H1 (cell line): ENCODE measurements around the gene RCHY1.

Experiments used
- CTCF ChIP-seq, 3 experiments: IDR thresholded peaks; 1 replicate in 2 of 3; 2 replicates in 1 of 3; pipeline versions ENCODE4 v1.5.1 to v1.6.1; 2011; ENCODE audit warnings: low read length in 3 of 3, mild to moderate bottlenecking in 3 of 3, inconsistent platforms in 2 of 3, low read depth in 1 of 3, moderate library complexity in 1 of 3; ENCODE audit not compliant: insufficient read depth in 1 of 3; ENCODE audit errors: control extremely low read depth in 1 of 3
- EGR1 ChIP-seq: IDR thresholded peaks from 2 replicates; pipeline ENCODE4 v1.6.1; 2011; ENCODE audit warnings: low read depth, low read length, borderline replicate concordance
- JUN ChIP-seq: IDR thresholded peaks from 2 replicates; pipeline ENCODE4 v1.6.1; 2011; ENCODE audit warnings: low read depth, mild to moderate bottlenecking, improper control_type of control experiment, low read length
- JUND ChIP-seq: IDR thresholded peaks from 2 replicates; pipeline ENCODE4 v1.6.1; 2011; ENCODE audit warnings: mild to moderate bottlenecking, improper control_type of control experiment, low read length
- POLR2A ChIP-seq, 2 experiments: IDR thresholded peaks; 1 replicate in 1 of 2; 2 replicates in 1 of 2; pipeline ENCODE4 v1.6.1; 2011; ENCODE audit warnings: low read depth in 2 of 2, low read length in 2 of 2, mild to moderate bottlenecking in 2 of 2; ENCODE audit errors: control extremely low read depth in 1 of 2
- POU5F1 ChIP-seq: IDR thresholded peaks from 2 replicates; pipeline ENCODE4 v1.6.1; 2011; ENCODE audit warnings: low read depth, mild to moderate bottlenecking, low read length, moderate library complexity
- TF ChIP-seq, protein P1 (sequence below): IDR thresholded peaks from 2 replicates; pipeline ENCODE4 v1.6.1; 2011; ENCODE audit warnings: low read length, improper control_type of control experiment

GRCh38 chr4:75434105-75434504, 80.1 kb downstream of the RCHY1 start:
- no peak for TF ChIP-seq JUND
- TF ChIP-seq CTCF (IDR thresholded peaks at IDR 0.05; ENCODE audit: control extremely low read depth in 1 of 3, insufficient read depth in 1 of 3, low read depth in 1 of 3, low read length in 3 of 3): no peak
- TF ChIP-seq POLR2A (IDR thresholded peaks at IDR 0.05; ENCODE audit: control extremely low read depth in 1 of 2, low read depth in 2 of 2, low read length in 2 of 2): no peak
- TF ChIP-seq, protein P1, sequence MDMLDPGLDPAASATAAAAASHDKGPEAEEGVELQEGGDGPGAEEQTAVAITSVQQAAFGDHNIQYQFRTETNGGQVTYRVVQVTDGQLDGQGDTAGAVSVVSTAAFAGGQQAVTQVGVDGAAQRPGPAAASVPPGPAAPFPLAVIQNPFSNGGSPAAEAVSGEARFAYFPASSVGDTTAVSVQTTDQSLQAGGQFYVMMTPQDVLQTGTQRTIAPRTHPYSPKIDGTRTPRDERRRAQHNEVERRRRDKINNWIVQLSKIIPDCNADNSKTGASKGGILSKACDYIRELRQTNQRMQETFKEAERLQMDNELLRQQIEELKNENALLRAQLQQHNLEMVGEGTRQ: no peak
- TF ChIP-seq EGR1: no peak
- TF ChIP-seq JUN: no peak
- TF ChIP-seq POU5F1: no peak
